ENCODE data around the gene FBXO48.

GRCh38 chr2:68417926-68418325 is 49.2 kb downstream of the FBXO48 start:
- TF ChIP-seq EZH2 (IDR thresholded peaks at IDR 0.05; ENCODE audit: borderline replicate concordance, low read length) = no peak
- TF ChIP-seq, protein P1, sequence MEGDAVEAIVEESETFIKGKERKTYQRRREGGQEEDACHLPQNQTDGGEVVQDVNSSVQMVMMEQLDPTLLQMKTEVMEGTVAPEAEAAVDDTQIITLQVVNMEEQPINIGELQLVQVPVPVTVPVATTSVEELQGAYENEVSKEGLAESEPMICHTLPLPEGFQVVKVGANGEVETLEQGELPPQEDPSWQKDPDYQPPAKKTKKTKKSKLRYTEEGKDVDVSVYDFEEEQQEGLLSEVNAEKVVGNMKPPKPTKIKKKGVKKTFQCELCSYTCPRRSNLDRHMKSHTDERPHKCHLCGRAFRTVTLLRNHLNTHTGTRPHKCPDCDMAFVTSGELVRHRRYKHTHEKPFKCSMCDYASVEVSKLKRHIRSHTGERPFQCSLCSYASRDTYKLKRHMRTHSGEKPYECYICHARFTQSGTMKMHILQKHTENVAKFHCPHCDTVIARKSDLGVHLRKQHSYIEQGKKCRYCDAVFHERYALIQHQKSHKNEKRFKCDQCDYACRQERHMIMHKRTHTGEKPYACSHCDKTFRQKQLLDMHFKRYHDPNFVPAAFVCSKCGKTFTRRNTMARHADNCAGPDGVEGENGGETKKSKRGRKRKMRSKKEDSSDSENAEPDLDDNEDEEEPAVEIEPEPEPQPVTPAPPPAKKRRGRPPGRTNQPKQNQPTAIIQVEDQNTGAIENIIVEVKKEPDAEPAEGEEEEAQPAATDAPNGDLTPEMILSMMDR (conservative IDR thresholded peaks at IDR 0.05 in 1 of 2, IDR thresholded peaks at IDR 0.05 in 1 of 2; ENCODE audit: extremely low read depth in 1 of 2, insufficient read depth in 1 of 2, low read depth in 1 of 2, low read length in 2 of 2) = no peak
